RWPE1 (cell line): ENCODE measurements around the gene TMEM260.

Source experiments
- CTCF ChIA-PET: fragments of 350-600 bp; sonication (Branson Sonifier 250); formaldehyde crosslinking; extraction: SDS; loops from one replicate; lab custom pipeline; 2021; lab: Yijun Ruan, JAX
- POLR2A ChIA-PET: fragments of 400-600 bp; formaldehyde crosslinking; extraction: SDS; loops from one replicate; lab custom pipeline; 2020; ENCODE audit warnings: antibody characterized with exemption; ENCODE audit not compliant: low non-redundant PET; lab: Yijun Ruan, JAX
- DNase-seq: peaks from one replicate; pipeline ENCODE4 v3.0.0; 2012; ENCODE audit warnings: low spot score
- H3K27ac ChIP-seq: fragments of 450-650 bp; 2 replicates; pipeline ENCODE4 v1.5.1; 2017
- TF ChIP-seq, protein P1 (sequence below): fragments of 450-650 bp; conservative IDR thresholded peaks from 2 replicates; pipeline ENCODE4 v1.5.1; 2017; ENCODE audit warnings: low read depth, mild to moderate bottlenecking

The TMEM260 gene

DNA sequence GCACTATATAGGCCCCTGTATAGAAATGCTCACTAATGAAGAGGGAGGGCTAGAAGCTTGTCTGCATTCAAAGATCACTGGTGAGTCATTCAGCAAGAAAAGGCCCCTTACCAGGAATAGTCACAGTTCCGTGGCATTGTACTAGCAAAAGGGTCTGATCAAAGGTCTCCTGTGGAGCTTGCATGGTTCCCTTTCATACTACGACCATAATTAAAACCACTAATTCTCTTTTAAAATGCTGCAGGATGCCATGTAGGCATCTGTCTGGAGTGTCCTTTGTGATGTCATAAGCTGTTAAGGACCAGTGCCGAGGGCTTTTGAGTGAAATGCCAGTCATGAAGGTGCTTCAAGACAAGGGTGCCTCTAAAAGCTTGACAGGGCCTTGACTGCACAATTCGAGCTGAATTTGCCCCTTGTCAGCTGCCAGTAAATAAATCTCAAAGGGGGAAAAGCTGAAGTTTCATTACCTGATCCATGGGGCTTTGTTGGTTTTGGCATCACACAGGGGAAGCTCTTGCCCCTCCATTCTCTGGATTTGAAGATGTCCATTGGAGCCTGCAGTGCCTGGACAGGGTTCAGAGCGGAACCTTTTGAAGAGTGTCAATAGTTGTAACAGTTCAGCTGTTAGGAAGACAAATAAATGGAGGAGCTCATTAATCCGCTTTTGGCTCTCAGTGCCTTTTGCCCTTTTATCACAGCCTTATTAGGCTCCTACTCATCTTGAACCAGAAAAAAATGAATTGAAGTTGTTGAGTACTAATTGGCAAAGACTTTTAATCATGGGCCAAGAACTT is 69.1 kb downstream of the TMEM260 start:
- H3K27ac ChIP-seq: no peak overlapping the region
- no peak for DNase-seq
- TF ChIP-seq, protein P1, sequence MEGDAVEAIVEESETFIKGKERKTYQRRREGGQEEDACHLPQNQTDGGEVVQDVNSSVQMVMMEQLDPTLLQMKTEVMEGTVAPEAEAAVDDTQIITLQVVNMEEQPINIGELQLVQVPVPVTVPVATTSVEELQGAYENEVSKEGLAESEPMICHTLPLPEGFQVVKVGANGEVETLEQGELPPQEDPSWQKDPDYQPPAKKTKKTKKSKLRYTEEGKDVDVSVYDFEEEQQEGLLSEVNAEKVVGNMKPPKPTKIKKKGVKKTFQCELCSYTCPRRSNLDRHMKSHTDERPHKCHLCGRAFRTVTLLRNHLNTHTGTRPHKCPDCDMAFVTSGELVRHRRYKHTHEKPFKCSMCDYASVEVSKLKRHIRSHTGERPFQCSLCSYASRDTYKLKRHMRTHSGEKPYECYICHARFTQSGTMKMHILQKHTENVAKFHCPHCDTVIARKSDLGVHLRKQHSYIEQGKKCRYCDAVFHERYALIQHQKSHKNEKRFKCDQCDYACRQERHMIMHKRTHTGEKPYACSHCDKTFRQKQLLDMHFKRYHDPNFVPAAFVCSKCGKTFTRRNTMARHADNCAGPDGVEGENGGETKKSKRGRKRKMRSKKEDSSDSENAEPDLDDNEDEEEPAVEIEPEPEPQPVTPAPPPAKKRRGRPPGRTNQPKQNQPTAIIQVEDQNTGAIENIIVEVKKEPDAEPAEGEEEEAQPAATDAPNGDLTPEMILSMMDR: no peak
- CTCF ChIA-PET: interaction anchor here (0.5 kb wide), 1 partner anchor 69 kb away, joined by 4 read pairs; no protein-coding TSS in a partner anchor
- POLR2A ChIA-PET: no interaction called here

DNA sequence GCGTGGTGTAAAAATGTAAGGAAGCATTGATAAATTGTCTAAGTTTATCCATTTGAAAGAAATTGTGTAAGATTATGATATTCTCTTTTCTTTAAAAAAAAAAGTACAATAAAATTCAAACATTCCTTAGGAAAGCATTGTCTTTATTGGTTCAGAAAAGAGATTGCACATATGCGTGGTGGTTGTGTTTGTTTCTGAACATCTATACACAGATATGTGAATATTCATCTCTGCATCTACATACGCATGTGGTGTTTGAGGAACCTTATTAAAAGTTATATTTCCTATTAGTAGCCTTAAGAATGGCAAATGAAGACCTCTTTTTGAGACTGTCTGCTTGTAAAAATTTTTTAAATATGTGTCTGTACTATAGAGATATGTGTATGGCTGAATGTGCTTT is 69.8 kb downstream of the TMEM260 start:
- ChIA-PET CTCF (no interaction called here), POLR2A (no interaction called here)
- H3K27ac ChIP-seq: no peak overlapping the region
- DNase-seq: no peak
- TF ChIP-seq, protein P1: no peak

DNA sequence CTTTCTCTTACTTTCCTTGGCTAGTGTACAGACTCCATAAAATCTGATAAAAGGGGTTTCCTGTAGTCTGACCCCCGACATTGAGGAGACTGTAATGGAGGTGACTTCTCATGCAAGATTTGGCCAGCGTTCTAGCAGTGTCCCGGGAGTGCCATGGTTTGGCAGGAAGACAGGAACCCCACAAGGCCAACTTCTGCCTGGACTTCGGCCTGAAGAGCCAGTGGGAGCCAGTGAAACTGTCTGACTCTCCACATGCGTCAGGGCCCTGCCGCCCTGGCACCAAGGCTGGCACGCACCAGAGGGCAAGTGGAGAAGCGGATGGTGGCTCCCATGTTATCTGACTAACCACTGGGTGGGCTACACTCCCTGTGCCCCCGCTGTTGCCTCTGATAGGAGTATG is 70.5 kb downstream of the TMEM260 start:
- no peak overlapping the region for H3K27ac ChIP-seq
- DNase-seq: no peak
- CTCF ChIA-PET: no interaction called here
- TF ChIP-seq, protein P1: no peak
- POLR2A ChIA-PET: no interaction called here

DNA sequence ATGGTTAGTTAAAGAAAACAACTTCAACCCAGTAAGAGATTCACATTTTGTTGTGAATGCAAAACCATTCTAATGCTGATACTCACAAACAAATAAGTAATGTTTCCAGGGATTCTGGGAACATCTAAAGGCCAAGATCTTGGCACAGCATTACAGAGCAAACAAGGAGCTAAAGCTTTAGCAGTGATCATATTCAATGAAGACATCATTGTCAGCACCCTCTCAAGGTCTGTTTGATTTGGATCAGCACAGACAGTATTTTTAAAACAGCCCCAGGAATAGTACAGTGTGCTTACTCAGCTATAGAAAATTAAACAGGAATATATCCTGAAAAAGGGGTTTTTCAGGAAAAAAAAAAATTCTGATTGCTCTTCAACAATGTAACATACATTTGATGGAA is 71.4 kb downstream of the TMEM260 start:
- H3K27ac ChIP-seq: no peak overlapping the region
- ChIA-PET CTCF (no interaction called here), POLR2A (no interaction called here)
- DNase-seq: no peak
- TF ChIP-seq, protein P1: no peak

DNA sequence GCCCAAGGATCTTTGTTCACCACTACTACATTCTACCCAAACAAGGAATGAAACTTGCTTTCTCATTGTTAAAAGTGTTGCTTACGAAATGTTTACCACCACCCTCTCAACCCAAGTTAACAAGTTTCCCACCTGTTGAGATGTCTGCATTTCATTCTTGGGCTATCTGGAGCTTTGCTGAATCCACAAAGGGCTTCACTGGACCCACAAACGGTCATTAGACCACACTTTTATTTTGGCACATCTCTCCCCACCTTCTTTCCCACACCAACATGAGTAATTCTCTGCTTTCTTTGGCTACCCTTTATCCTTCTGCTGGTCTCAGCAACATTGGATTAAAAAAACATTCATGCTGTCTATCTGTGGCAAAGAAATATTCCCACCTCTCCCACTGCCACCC is 78.0 kb downstream of the TMEM260 start:
- POLR2A ChIA-PET: no interaction called here
- TF ChIP-seq, protein P1: no peak

DNA sequence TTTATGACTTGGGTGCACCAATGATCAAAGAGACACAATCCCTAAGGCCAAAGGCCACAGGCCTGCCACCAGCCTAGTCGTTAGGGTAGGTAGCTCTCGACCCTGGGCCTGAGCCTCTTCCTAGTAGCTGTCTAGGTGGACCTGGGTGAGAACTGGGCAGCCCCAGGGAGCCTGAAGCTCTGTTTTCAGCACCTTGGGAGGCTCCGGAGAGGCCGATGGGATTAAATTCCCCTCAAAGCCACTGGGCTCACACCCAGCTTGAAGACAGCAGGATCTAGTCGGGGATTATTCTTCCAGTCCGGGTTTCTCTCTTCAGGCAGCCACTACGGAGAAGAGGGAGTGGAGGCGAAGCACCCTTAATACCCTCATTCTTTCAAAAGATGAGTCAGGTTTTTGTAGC is 79.8 kb downstream of the TMEM260 start:
- TF ChIP-seq, protein P1: no peak
- no peak overlapping the region for H3K27ac ChIP-seq
- CTCF ChIA-PET: interaction anchor here (0.6 to 0.7 kb wide), 3 partner anchors 57 to 694 kb away, joined by 3 to 5 read pairs (median 4); no protein-coding TSS in a partner anchor
- POLR2A ChIA-PET: no interaction called here
- DNase-seq: no peak

More for the DNA sequence above, 78.0 kb downstream of the TMEM260 start:
- no peak for DNase-seq
- CTCF ChIA-PET: interaction anchor here (0.6 to 1.1 kb wide), 2 partner anchors 525 to 530 kb away, joined by 3 read pairs; no protein-coding TSS in a partner anchor
- H3K27ac ChIP-seq: no peak overlapping the region
